Stimulated activated CD8-positive, alpha-beta memory T cell treated with anti-CD3 and anti-CD28 coated beads, Interleukin-7, amount 100 ng/mL, for 48 hours (primary cell): ENCODE data around the gene KCNA10.

ENCODE experiments used
- DNase-seq, 2 donors: peaks; one replicate each; pipeline ENCODE4 v3.0.0-alpha.2; 2020; ENCODE audit warnings: low read depth in 1 of 2; ENCODE audit errors: extremely low read depth in 1 of 2

KCNA10 gene

GRCh38 chr1:110501488-110502132, 17.4 kb downstream of the KCNA10 start:
- no peak for DNase-seq

DNA sequence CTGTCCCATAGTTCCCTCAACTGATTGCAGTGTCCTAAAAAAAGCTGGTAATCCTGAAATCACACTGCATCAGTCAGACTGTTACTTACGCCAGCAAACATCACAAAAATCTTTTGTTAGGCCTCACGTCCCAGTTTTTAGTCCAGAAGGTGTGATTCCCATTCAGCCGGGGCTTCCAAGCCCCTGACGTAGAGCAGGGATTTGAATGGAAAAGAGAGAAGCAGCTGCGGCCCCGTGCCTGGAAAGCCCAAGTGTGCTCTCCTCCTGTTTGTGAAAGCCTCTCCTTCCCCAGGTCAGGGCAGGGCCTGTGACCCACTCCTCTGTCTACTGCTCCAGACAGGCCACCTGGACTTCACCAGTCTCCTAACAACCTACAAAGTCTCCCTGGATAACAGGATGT, 20.7 kb downstream of the KCNA10 start:
- DNase-seq = no peak

DNA sequence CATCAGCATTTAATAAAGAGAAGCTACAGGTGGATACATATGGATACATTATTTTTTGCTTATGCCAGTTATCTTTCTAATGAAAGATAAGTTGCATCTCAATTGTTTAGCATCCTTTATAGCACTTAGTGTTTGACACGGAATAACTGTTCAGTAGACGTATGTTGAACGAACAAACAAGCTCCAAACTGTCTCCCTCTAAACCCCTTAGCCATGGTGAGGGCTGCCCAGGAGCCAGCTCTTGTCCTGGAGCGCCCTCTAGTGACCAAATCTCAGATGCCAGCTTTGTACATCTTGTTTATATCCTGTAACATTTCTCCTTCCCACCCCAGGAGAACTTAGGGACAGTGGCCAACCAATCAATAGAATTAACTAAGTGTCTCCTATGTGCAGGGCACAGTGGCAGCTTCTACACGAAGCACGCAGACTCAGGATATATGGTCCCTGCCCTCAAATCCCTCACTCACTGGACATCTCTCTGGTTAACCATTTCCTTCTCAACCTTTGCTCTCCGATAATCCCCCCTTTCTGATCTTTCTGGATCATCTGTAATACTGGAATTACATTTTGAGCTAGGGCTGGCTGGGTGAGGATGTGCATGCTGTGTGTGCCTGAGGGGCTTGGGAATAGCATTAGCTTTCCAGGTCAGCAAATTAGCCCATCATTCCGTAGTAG, 22.9 kb downstream of the KCNA10 start:
- DNase-seq = peak; percentile 32 to 63

DNA sequence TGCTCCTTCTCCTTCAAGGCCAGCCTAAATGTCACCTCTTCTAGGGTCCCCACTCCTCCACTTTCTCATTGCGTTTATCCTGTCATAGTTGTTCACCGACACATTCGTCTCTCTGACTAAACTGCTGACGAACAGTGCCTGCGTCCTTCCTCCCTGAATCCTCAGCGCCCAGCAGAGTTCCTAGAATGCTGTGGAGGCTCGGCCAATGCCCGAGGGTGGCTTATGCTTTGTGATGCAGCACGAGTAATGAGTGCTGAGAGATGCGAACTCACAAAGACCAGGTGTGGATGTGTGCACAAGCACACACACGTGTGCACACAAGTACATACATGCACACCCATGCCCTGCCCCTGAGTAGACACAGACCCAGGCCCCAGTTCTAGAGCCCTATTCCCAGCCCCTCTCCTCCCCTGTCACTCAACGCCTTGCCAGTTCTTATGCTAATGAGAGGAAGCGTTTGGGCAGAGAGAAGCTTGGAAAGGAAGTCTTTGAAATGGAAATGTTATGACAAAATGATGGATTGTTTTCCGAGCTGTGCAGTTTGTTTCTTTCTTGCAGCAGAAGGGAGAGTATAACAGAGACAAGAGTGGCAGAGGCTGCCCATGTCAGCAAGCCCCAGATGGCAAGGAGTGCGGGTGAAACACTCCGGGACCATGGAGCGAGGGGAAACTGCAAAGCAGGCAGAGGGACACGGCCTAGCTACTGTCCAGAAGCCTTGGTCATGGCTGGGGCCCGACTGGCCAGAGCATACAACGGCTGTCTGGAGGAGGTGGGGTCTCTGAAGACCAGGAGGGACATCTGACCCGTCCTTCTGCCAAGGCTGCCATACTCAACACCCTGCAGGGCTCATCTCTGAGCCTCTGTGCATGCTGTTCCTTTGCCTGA, 24.2 kb downstream of the KCNA10 start:
- DNase-seq = no peak

DNA sequence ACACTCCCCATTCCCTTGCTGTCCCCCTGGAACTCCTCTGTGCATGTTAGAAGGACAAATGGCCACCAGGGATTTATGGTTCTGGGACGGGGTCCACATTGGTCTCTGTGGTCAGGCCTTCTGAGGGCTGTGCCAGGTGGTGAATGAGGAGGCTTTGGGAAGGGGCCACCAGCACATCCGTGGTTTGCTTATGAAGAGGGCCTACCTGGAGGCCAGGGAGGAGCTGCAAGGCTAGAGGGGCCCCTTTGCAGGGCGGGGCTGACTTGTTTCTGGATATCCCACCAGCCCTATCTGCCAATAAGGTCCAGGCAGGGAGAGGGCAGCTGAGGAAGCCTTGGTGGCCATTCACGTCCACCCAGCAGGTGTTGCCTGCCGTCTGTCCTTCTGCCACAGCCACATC, 24.9 kb downstream of the KCNA10 start:
- DNase-seq = no peak

DNA sequence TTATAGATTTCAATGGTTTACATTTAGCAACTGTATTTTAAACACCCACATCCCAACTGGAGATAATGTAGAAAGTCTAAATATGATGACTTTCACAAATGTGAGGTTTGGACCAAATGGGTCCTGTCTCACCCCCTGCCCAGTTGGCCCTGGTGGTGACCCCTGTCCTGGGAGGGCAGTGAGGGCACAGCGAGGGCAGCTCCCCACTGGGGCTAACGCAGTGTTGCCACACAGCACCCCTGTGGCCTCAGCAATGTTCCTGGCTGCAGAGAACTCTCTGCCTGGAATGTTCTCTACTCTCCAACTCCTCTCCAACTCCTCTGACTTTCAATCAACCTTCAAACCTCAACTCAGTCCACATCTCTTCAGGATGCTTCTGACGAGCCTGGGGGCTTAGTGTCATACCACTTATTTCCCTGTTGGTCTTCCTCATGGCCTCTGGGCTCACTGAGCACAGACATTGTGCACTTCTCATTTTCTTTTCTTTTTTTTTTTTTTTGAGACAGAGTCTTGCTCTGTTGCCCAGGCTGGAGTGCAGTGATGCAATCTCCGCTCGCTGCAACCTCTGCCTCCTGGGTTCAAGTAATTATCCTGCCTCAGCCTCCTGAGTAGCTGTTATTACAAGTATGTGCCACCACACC, 25.8 kb downstream of the KCNA10 start:
- no peak for DNase-seq

- no peak for DNase-seq
These were observed 26.4 kb downstream of the KCNA10 start for GRCh38 chr1:110492573-110492972.

DNA sequence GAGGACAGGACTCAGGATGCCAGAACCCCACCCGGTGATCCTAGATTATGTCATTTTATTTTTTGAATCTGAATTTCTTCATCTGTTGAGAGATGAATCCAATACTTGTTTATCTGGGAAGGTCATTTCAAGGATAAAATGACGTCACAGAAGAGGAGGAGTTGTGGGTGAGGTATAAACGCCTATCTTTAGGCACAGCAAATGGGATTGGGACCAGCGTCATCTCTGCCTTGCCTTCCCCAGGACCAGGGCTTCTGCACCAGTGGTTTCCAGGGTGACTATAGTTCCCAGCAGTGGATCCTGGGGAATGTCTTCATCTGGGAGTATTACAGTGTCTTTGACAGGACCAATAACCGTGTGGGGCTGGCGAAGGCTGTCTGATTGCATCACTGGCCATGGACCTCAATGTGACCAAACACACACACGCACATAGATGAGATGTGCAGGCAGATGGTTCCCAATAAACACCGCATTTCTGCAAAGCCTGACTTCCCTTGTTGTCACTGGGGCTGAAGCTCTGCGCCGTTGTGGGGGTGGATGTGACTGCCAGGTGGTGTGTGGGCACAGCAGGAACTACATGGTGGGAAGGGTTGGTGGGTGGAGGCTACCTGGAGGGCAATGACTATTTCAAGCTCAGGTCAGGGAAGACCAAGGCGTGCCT, 28.1 kb downstream of the KCNA10 start:
- DNase-seq = no peak

DNA sequence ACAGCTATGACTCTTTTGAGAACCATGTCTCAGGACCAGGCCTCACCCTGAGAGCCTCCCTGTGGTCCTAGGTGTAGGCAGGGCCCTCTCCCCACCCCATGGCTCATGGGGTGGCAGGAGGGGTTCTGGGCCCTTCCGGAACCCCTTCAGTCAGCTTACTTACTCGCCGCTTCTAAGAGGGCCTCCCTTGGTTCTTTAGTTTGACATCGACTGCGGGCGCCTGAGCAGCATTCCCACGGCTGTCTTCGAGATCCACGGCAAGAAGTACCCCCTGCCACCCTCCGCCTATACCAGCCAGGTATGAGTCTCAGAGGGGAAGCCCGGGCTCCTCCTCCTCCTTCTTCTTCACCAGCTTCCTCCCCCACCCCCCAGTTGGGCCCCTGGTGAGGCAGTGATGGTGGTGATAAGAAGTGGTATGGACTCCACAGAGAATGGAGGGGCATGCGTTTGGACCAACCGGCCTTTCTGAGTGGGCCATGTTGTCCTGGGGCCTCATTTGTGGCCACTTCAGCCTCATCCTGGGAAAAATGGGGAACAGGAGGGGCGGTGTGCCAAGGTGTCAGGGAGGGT, 28.9 kb downstream of the KCNA10 start:
- DNase-seq = no peak

DNA sequence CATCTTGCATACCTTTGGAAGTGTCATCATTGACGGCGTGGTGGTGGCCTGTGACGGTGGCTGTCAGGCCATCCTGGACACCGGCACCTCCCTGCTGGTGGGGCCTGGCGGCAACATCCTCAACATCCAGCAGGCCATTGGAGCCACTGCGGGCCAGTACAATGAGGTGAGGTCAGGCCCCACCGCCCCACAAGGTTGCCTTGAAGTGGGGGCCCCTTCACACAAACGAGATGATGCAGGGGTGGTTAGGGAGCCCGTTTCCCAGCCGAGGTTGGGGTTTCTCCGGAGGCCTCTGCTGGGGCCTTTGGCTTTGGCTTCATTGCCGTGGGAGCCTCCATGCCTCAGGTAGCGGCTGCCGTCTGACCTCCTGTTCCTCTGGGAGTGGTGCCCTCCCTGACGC, 29.6 kb downstream of the KCNA10 start:
- DNase-seq = no peak

GRCh38 chr1:110488867-110489266, 30.1 kb downstream of the KCNA10 start:
- no peak for DNase-seq

DNA sequence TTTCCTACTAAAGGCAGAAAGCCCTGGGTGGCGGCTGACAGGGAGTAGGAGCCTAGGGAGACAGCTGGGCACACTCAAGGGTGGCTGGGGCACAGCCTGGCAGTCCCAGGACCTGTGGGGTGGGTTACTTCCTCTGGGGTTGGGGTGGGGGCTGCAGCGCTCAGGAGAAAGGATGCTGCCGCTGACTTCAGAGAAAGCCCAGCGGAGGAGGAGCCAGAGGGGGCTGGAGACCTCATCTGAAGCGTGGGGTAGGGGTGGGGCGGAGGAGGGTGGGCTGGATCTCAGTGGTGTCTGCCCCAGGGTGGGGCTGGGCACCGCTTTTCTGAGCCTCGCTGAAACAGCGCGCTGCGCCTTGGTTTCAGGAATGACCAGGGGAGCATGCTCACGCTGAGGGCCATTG, 30.8 kb downstream of the KCNA10 start:
- DNase-seq = no peak

- no peak for DNase-seq
These were observed 31.2 kb downstream of the KCNA10 start for GRCh38 chr1:110487726-110488125.

DNA sequence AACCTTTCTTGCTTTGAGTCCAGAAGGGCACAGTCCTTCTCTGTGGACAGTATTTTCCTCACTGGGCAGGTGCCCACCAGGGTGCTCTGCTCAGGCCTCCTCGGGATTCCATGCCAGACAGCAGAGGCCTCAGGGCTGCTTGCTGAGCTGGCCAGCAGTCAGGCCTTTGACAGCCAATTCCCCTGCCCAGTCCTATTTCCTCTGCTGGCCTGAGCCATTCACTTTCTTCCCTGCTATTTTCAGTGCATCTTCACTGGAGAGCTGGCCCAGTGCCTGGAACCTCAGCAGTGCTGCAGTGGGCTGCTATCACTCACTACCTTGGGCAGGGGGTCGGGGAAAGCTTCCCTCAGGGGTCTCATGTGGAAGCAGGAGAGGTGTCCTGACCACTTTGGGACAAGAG, 33.2 kb downstream of the KCNA10 start:
- DNase-seq = no peak

GRCh38 chr1:110484801-110485200, 34.2 kb downstream of the KCNA10 start:
- DNase-seq = no peak

DNA sequence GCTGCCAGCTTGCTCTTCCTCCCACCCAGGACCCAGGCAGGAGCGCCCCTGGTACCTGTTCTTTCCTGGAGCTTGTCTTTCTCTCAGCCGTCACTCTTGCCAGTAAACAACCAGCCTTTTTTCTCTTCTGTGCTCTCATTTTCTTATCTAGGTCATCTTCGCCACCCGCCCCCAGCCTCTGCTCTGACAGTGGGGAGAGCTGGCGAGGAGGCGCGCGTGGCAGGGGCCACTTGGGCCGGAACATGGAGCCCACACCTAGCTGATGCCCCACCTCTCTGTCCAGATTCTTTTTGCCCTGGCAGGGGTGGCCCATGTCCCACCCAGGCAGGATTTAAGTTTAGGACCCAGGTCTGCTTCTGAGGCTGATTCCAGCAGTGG, 35.7 kb downstream of the KCNA10 start:
- DNase-seq = no peak

DNA sequence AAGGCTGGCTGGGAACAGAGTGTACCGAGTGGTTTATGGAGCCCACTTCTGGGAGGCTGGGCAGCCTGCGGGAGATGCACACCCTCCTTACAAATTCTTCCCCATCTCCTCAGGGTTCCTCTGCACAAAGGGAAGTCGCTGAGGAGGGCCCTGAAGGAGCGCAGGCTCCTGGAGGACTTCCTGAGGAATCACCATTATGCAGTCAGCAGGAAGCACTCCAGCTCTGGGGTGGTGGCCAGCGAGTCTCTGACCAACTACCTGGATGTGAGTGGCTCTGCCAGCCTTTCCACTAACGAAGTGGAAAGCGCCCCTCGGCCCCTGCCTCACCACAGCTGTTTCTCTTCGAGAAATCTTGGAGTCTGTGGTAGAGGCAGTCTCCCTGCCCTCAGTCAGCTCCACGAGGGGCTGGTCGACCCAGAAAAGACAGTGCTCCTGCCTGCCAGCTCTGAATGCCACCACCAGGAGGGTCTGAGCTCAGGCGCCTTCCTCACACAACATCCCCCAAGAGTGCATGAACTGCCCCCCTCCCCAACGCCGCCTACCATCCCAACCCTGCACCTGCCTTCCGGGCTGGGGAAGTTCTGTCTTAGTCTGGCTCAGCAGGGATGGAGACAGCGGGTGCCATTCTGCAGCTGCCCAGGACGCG, 36.2 kb downstream of the KCNA10 start:
- no peak for DNase-seq

DNA sequence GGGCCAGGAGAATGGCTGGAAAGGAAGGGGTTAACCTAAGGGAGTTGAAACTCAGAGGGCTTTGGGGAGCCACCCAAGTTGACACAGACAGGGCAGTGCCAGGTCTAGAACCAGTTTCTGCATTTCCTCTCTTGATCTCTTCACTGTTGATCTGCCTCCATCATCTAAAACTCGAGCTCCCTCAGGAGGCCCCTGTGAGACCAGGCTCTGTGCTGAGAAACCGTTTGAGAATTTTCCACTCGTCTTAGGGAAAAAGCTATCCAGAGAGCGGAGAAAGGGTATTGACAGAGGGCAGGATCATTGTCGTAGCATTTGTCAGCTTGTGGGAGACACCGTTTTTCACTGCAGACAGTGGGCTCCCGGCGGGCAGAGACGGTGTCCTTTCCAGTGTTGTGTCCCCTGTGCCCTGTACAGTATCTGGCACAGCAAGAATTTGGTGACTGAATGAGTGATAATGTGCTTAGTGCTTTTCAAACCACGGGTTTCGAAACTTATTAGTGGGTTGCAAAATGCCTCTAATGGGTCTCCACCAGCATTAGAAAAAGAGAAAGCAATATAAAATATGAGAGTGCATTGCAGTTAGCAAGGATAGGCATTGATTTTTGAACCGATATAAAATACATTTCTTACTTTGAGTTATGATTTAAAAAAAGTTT, 36.9 kb downstream of the KCNA10 start:
- no peak for DNase-seq

- no peak for DNase-seq
These were observed 38.4 kb downstream of the KCNA10 start for GRCh38 chr1:110480356-110481096.
